HCT116 (cell line): Measurements from ENCODE around the gene TP53RK.

Source experiments
- CTCF ChIP-seq, 3 experiments: fragments of 200-600 bp in 1 of 3; sonication (generic) in 1 of 3; IDR thresholded peaks in 2 of 3; conservative IDR thresholded peaks in 1 of 3; 2 replicates each; pipeline ENCODE4 v1.5.1; 2012 to 2017; ENCODE audit warnings: low read depth in 2 of 3, low read length in 2 of 3, antibody characterized with exemption in 1 of 3, borderline replicate concordance in 1 of 3, control low read depth in 1 of 3, mild to moderate bottlenecking in 1 of 3, mixed read lengths in 1 of 3, mixed run types in 1 of 3, moderate library complexity in 1 of 3; ENCODE audit not compliant: insufficient read depth in 1 of 3
- JUND ChIP-seq: IDR thresholded peaks from 2 replicates; pipeline ENCODE4 v1.6.1; 2012
- POLR2A ChIP-seq: IDR thresholded peaks from 2 replicates; pipeline ENCODE4 v1.7.0; 2011; ENCODE audit warnings: borderline replicate concordance; ENCODE audit not compliant: insufficient read depth, insufficient read length; ENCODE audit errors: extremely low read depth
- SIN3A ChIP-seq: IDR thresholded peaks from 2 replicates; pipeline ENCODE4 v1.6.1; 2012; ENCODE audit warnings: low read depth
- SRF ChIP-seq: IDR thresholded peaks from 2 replicates; pipeline ENCODE4 v1.6.1; 2012; ENCODE audit warnings: low read depth
- ZBTB33 ChIP-seq: IDR thresholded peaks from 2 replicates; pipeline ENCODE4 v1.6.1; 2011; ENCODE audit warnings: mild to moderate bottlenecking, low read length, moderate library complexity; ENCODE audit not compliant: insufficient replicate concordance; ENCODE audit errors: extremely low read depth
- ZNF274 ChIP-seq: fragments of 200-500 bp; sonication (Bioruptor generic); IDR thresholded peaks from 2 replicates; pipeline ENCODE4 v1.6.1; 2014; ENCODE audit warnings: mild to moderate bottlenecking, low read depth, low read length, inconsistent platforms
- TF ChIP-seq, protein P1 (sequence below): IDR thresholded peaks from 2 replicates; pipeline ENCODE4 v1.6.1; 2012

- TF ChIP-seq ZBTB33 (no peak), POLR2A (no peak), SRF (no peak), CTCF (IDR thresholded peaks at IDR 0.05 in 2 of 3, conservative IDR thresholded peaks at IDR 0.05 in 1 of 3; ENCODE audit: borderline replicate concordance in 1 of 3, insufficient read depth in 1 of 3, low read depth in 2 of 3, low read length in 2 of 3) (no peak), SIN3A (no peak), JUND (no peak), ZNF274 (no peak)
- TF ChIP-seq, protein P1, sequence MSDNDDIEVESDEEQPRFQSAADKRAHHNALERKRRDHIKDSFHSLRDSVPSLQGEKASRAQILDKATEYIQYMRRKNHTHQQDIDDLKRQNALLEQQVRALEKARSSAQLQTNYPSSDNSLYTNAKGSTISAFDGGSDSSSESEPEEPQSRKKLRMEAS: no peak
These were observed 33.8 kb upstream of the TP53RK start for GRCh38 chr20:46723039-46723438.
